ENCODE data around the gene KPNA4.
"Not testable (repeated sequence)": the region's sequence is repeated elsewhere in the genome, so short reads cannot be mapped to it uniquely, and the experiment has no call there.

The KPNA4 gene

GRCh38 chr3:160482796-160483195, 82.6 kb downstream of the KPNA4 start:
- DNase-seq: no peak

- no peak for DNase-seq
Observed at GRCh38 chr3:160481856-160482255, 83.5 kb downstream of the KPNA4 start.

GRCh38 chr3:160480931-160481330, 84.4 kb downstream of the KPNA4 start:
- DNase-seq: no peak

GRCh38 chr3:160479376-160479775, 86.0 kb downstream of the KPNA4 start:
- no peak for DNase-seq

- DNase-seq: no peak
Observed at GRCh38 chr3:160478338-160478737, 87.0 kb downstream of the KPNA4 start.

GRCh38 chr3:160477750-160478149, 87.6 kb downstream of the KPNA4 start:
- DNase-seq: no peak

DNA sequence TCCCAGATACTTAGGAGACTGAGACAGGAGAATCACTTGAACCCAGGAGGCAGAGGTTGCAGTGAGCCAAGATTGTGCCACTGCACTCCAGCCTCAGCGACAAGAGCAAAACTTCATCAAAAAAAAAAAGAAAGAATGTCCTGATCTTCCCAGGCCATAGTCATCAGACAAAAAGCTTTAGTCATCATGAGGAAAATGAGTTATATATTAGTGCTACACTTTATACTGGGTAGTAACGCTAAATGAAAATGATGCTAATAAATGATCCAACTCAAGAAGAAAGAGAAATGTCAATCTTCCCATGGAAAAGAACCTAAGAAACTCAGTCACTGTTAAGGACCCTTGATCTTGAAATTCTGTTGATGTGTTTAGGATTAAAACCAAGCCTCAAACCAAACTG, 89.5 kb downstream of the KPNA4 start:
- DNase-seq: no peak

GRCh38 chr3:160475153-160475552, 90.2 kb downstream of the KPNA4 start:
- no peak for DNase-seq

DNA sequence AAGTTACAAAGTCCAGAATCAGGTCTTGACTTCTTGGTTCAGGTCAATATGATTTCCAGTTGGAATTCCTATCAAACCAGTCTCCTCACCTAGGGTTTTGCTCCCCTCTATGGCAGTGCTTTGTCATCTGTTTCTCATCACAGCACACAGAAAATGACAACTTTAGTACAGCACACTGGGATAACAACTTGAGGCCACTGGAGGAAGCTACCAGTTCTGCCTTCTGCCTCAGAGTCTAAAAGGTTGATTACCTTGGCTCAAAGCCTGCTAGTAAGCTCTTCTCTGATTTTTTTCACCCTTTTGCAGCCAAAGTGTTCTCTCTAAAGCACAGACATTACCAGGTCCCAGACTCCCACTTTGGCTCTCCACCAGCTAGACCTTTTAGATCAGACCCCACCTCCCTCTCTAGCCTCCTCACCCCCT, 90.9 kb downstream of the KPNA4 start:
- no peak for DNase-seq

- no peak for DNase-seq
Observed at GRCh38 chr3:160473978-160474377, 91.4 kb downstream of the KPNA4 start.

DNA sequence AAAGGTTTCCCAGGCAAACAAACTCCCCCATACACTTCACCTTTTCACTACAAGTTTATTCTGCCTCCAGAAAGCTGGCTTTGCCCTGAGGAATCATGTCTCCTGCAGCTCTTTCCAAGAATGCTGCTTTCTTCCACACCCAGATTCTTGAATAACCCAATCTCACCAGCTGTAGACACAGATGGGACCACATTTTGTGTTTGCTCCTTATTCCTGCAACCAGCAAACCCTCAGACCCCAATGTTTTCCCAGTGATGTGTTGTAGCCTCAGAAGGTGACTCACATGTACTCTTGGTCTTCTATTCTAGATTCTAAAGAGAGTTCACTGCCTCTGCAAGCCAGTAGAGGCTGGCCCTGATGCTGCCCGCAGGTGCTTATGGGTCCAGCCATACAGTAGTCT, 92.2 kb downstream of the KPNA4 start:
- no peak for DNase-seq

DNA sequence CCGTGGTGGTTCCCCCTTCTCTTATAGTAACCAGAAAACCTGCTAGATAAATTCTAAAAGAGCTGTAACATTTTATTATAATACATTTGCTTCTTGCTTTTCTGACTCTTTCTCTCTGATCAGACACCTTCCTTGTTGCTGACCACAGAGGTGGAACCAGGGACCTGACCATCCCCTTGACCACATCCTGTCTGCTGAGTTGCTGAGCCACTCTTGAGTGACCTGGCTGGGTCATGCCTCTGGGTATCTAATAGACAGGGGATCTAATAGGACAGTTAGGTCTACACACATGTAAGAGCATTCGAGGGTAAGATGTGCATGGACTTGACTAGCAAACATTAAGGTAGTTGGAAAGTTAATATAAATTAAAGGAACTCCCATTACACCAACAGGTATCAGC, 93.0 kb downstream of the KPNA4 start:
- DNase-seq: no peak

DNA sequence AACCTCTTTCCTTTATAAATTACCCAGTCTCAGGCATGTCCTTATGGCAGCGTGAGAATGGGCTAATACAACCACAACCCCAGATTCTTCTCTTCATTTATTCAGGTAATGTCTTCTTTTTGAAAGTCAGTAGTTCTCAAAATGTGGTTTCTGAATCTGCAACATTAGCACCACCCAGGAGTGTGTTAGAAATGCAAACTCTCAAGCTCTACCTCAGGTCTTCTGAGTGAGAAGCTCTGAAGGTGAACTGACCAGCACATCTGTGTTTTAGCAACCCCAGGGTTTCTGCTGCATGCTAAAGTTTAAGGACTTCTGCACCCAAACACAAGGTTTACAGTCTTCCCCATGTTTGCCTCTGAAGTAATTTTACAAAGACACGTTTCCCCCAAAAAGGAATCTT, 93.5 kb downstream of the KPNA4 start:
- no peak for DNase-seq

GRCh38 chr3:160470181-160470580, 95.2 kb downstream of the KPNA4 start:
- no peak for DNase-seq

DNA sequence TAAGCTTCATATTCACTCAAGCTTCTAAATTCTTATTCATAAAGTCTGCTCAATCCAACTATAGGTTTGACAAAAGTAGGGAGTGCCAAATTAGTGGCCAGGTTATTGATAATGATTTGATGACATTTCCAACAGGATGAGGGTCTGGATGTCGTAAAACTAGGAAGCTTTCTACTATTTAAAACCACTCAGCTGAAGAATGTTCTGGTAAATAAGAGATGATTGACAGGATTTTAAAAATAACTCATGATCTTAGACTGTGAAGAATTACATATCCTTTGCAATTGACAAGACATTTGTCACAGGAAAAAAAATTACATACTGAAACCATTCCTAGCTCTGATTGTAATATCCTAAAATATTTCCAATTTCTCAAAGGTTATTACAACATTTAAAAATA, 100.4 kb downstream of the KPNA4 start:
- no peak for DNase-seq

DNA sequence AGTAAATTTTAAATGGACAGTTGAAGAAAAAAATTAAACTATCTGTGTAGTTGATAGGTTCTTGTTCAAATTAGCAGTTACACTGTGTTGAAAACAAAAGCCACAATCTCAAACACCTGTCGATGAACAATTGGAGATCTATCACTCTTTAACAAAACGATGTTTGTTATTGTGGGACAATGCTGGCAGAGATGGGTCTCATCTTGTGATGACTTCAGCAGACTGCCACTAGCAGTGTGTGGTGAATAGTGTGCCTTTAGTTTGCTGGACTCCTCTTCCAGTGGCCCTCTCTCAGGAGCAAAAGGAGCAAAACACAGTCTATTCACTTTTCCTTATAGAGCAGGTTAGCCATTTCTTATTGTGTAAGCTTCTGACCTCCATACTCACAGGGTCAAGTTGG, 101.0 kb downstream of the KPNA4 start:
- no peak for DNase-seq

GRCh38 chr3:160460033-160460432, 105.3 kb downstream of the KPNA4 start:
- no peak for DNase-seq

DNA sequence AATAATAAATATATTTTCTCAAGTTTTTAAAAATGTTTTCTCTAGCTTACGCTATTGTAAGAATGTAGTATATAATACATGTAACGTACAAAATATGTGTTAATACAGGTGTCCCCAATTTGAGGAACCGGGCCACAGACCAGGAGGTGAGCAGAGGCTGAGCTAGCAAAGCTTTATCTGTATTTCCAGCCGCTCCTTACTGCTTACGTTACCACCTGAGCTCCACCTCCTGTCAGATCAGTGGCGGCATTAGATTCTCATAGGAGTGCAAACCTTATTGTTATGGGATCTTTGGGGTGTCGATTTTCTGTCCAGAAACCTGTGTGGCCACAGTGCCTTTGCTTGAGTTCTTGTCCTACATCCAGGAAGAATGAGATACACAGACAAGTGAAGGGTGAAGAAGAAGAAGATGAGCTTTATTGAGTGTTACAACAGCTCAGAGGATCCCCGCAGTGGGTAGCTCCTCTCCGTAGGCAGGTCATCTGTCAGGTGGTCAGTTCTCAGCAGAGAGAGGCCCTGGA, 105.9 kb downstream of the KPNA4 start:
- DNase-seq: no peak

DNA sequence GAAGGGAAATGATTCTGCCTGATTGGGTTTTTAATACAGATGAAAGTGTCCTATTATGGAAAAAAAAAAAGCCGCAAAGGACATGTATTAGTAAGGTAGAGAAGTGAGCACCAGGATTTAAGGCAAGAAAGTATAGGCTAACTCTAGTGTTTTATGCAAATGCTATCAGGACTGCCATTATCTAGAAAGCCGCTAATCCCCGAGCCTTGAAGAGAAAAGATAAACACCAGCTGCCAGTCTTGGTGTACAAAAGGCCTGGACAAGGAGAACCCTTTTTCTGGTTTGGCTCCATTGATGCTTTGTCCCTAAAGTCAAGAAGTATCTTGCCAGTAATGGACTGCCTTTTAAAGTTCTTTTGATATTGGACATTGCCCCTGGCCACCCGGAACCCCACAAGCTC, 107.2 kb downstream of the KPNA4 start:
- DNase-seq: no peak

- DNase-seq: no peak
Observed at GRCh38 chr3:160455846-160456245, 109.5 kb downstream of the KPNA4 start.

GRCh38 chr3:160454995-160455394, 110.4 kb downstream of the KPNA4 start:
- DNase-seq: no peak

- not testable (repeated sequence) for DNase-seq
Observed at GRCh38 chr3:160452251-160452650, 113.1 kb downstream of the KPNA4 start.

DNA sequence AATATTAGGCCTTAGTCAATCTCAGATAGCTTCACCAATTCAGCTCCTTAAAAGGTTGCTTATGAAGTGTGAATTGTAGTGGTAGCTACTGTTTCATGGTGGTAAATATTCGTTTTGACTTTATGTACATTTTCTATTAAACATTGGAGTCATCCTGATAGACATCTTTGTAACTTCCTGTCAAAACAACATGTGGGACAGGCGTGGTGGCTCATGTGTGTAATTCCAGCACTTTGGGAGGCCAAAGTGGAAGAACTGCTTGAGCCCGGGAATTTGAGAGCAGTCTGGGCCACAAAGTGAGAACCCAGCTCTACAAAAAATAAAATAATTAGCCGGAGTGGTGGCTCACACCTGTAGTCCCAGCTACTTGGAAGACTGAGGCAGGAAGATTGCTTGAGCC, 113.8 kb downstream of the KPNA4 start:
- DNase-seq: no peak

- no peak for DNase-seq
Observed at GRCh38 chr3:160450846-160451245, 114.5 kb downstream of the KPNA4 start.
